H1 (cell line): ENCODE data around the gene ANKRD9. TPM values are rescaled to one million over a fixed set of nuclear protein-coding genes. Genes with fewer than 3 reads are reported as not detected.

Experiments
- CTCF ChIA-PET: fragments of 300-600 bp; sonication (Branson Sonifier 250); formaldehyde crosslinking; loops from one replicate; lab custom pipeline; 2021; ENCODE audit not compliant: partially characterized antibody; lab: Charles Lee
- POLR2A ChIA-PET: fragments of 300-600 bp; sonication (Branson Sonifier 250); formaldehyde crosslinking; loops from one replicate; lab custom pipeline; 2021; ENCODE audit warnings: inconsistent platforms; ENCODE audit not compliant: partially characterized antibody; lab: Charles Lee
- DNase-seq, 2 experiments: peaks; one replicate each; pipeline versions ENCODE4 v3.0.0 to v3.0.0-alpha.2; 2010 to 2022; ENCODE audit warnings: low spot score in 2 of 2, low read depth in 1 of 2, mixed read lengths in 1 of 2
- FAIRE-seq: peaks from 2 replicates; lab custom pipeline; 2011; peaks lifted over from hg19 to GRCh38; lab: Jason Lieb, UNC
- H2AFZ ChIP-seq: 2 replicates; pipeline ENCODE4 v1.8.1; 2012; ENCODE audit warnings: low read length, inconsistent platforms
- H2AK5ac ChIP-seq: 2 replicates; pipeline ENCODE4 v1.6.1; 2013; ENCODE audit warnings: low read depth, low read length
- H2BK120ac ChIP-seq: replicated peaks from 2 replicates; pipeline ENCODE3; 2013; ENCODE audit warnings: low read depth, low read length, inconsistent platforms
- H2BK12ac ChIP-seq: 2 replicates; pipeline ENCODE4 v1.6.1; 2013; ENCODE audit warnings: low read depth, low read length
- H2BK15ac ChIP-seq: 2 replicates; pipeline ENCODE4 v1.6.1; 2013; ENCODE audit warnings: low read length
- H2BK20ac ChIP-seq: 2 replicates; pipeline ENCODE4 v1.6.1; 2013; ENCODE audit warnings: low read length
- H2BK5ac ChIP-seq: 2 replicates; pipeline ENCODE4 v1.6.1; 2013; ENCODE audit warnings: low read depth, low read length
- H3K14ac ChIP-seq: 2 replicates; pipeline ENCODE4 v1.6.1; 2013; ENCODE audit warnings: inconsistent platforms; ENCODE audit not compliant: insufficient read length
- H3K18ac ChIP-seq: 2 replicates; pipeline ENCODE4 v1.6.1; 2013; ENCODE audit warnings: low read length; ENCODE audit errors: extremely low read depth
- H3K23ac ChIP-seq: 2 replicates; pipeline ENCODE4 v1.6.1; 2013; ENCODE audit warnings: inconsistent platforms; ENCODE audit not compliant: insufficient read length
- H3K23me2 ChIP-seq: 2 replicates; pipeline ENCODE4 v1.6.1; 2013; ENCODE audit warnings: low read depth, low read length
- H3K27ac ChIP-seq: 2 replicates; pipeline ENCODE4 v1.6.1; 2011; ENCODE audit warnings: low read depth, low read length, inconsistent platforms
- H3K27me3 ChIP-seq, 4 experiments: replicated peaks in 1 of 4; 1 replicate in 1 of 4; 2 replicates in 3 of 4; pipeline versions ENCODE4 v1.6.1 to v1.8.1; 2011 to 2013; ENCODE audit warnings: low read length in 3 of 4, mild to moderate bottlenecking in 3 of 4, inconsistent platforms in 2 of 4, mixed read lengths in 2 of 4, moderate library complexity in 1 of 4; ENCODE audit not compliant: control insufficient read depth in 3 of 4, insufficient read depth in 3 of 4; ENCODE audit errors: extremely low read depth in 1 of 4
- H3K36me3 ChIP-seq, 4 experiments: 2 replicates each; pipeline versions ENCODE4 v1.6.1 to v1.8.1; 2011 to 2013; ENCODE audit warnings: mild to moderate bottlenecking in 4 of 4, low read length in 3 of 4, moderate library complexity in 2 of 4, control low read depth in 1 of 4, inconsistent platforms in 1 of 4; ENCODE audit not compliant: insufficient read depth in 4 of 4, control insufficient read depth in 2 of 4
- H3K4ac ChIP-seq: replicated peaks from 2 replicates; pipeline ENCODE3; 2013; ENCODE audit warnings: low read length, low read depth, mixed read lengths, inconsistent platforms; ENCODE audit not compliant: insufficient read length
- H3K4me1 ChIP-seq, 4 experiments: replicated peaks in 1 of 4; 1 replicate in 1 of 4; 2 replicates in 3 of 4; pipeline versions ENCODE4 v1.6.1 to v1.8.1; 2011 to 2013; ENCODE audit warnings: low read length in 3 of 4, inconsistent platforms in 2 of 4, mixed read lengths in 1 of 4; ENCODE audit not compliant: insufficient read depth in 4 of 4, control insufficient read depth in 3 of 4
- H3K4me2 ChIP-seq, 2 experiments: 2 replicates each; pipeline versions ENCODE4 v1.6.1 to v1.8.1; 2011 to 2013; ENCODE audit warnings: low read depth in 2 of 2, low read length in 2 of 2, control low read depth in 1 of 2, inconsistent platforms in 1 of 2, mild to moderate bottlenecking in 1 of 2; ENCODE audit not compliant: insufficient read depth in 1 of 2
- H3K4me3 ChIP-seq, 4 experiments: fragments of 200-600, 300-600 bp in 1 of 4; sonication (generic), shearing (Covaris generic), sonication (Bioruptor Twin) in 1 of 4; 2 replicates each; pipeline versions ENCODE4 v1.5.1 to v1.8.1; 2011 to 2016; ENCODE audit warnings: low read length in 4 of 4, low read depth in 3 of 4, control low read depth in 2 of 4, inconsistent platforms in 2 of 4, mild to moderate bottlenecking in 2 of 4, mixed read lengths in 1 of 4, moderate library complexity in 1 of 4; ENCODE audit not compliant: insufficient read depth in 2 of 4; ENCODE audit errors: extremely low read depth in 1 of 4
- H3K56ac ChIP-seq: replicated peaks from 2 replicates; pipeline ENCODE3; 2013; ENCODE audit warnings: low read depth, mild to moderate bottlenecking, mixed read lengths, low read length, inconsistent platforms; ENCODE audit not compliant: insufficient read length
- H3K79me1 ChIP-seq: 2 replicates; pipeline ENCODE4 v1.6.1; 2013; ENCODE audit warnings: low read depth, low read length, control low read depth
- H3K79me2 ChIP-seq, 2 experiments: 2 replicates each; pipeline versions ENCODE4 v1.6.1 to v1.8.1; 2012 to 2013; ENCODE audit warnings: low read length in 2 of 2, mild to moderate bottlenecking in 2 of 2, inconsistent platforms in 1 of 2; ENCODE audit not compliant: insufficient read depth in 2 of 2, control insufficient read depth in 1 of 2
- H3K9ac ChIP-seq, 4 experiments: replicated peaks in 1 of 4; 1 replicate in 1 of 4; 2 replicates in 3 of 4; pipeline versions ENCODE4 v1.6.1 to v1.8.1; 2011 to 2013; ENCODE audit warnings: low read depth in 3 of 4, low read length in 3 of 4, control low read depth in 2 of 4, mild to moderate bottlenecking in 2 of 4, moderate library complexity in 2 of 4, inconsistent platforms in 1 of 4; ENCODE audit errors: extremely low read depth in 1 of 4
- H3K9me3 ChIP-seq, 2 experiments: 2 replicates each; pipeline versions ENCODE4 v1.6.1 to v1.8.1; 2012 to 2013; ENCODE audit warnings: mild to moderate bottlenecking in 2 of 2, moderate library complexity in 2 of 2, control low read depth in 1 of 2, inconsistent platforms in 1 of 2, low read depth in 1 of 2, low read length in 1 of 2, mixed read lengths in 1 of 2; ENCODE audit not compliant: insufficient read depth in 2 of 2
- H4K20me1 ChIP-seq, 2 experiments: replicated peaks in 1 of 2; 2 replicates each; pipeline versions ENCODE3 to v1.8.1; 2011 to 2013; ENCODE audit warnings: inconsistent platforms in 2 of 2, low read length in 2 of 2, mild to moderate bottlenecking in 1 of 2; ENCODE audit not compliant: insufficient read depth in 2 of 2, control insufficient read depth in 1 of 2
- H4K5ac ChIP-seq: 2 replicates; pipeline ENCODE4 v1.6.1; 2013; ENCODE audit warnings: low read length, low read depth, mixed read lengths, inconsistent platforms; ENCODE audit not compliant: insufficient read length
- H4K8ac ChIP-seq: 2 replicates; pipeline ENCODE4 v1.8.0; 2013; ENCODE audit warnings: mild to moderate bottlenecking, moderate library complexity, low read length, inconsistent platforms; ENCODE audit not compliant: insufficient read depth; ENCODE audit errors: extremely low read depth
- H4K91ac ChIP-seq: replicated peaks from 2 replicates; pipeline ENCODE3; 2013; ENCODE audit warnings: low read length, mixed read lengths, inconsistent platforms; ENCODE audit not compliant: insufficient read length
- ASH2L ChIP-seq: fragments of 200-600, 300-600 bp; sonication (generic); IDR thresholded peaks from one replicate; pipeline ENCODE4 v1.7.1; 2017; ENCODE audit warnings: low read length
- GTF2F1 ChIP-seq: IDR thresholded peaks from 2 replicates; pipeline ENCODE4 v1.6.1; 2012; ENCODE audit warnings: low read depth, low read length, improper control_type of control experiment, borderline replicate concordance
- SP4 ChIP-seq: IDR thresholded peaks from 2 replicates; pipeline ENCODE4 v1.6.1; 2012; ENCODE audit warnings: low read length, inconsistent platforms
- SUZ12 ChIP-seq: fragments of 200-600 bp; sonication (generic); IDR thresholded peaks from 2 replicates; pipeline ENCODE4 v1.6.1; 2012; ENCODE audit warnings: mild to moderate bottlenecking, inconsistent platforms, low read length, moderate library complexity, mixed read lengths
- TAF7 ChIP-seq: optimal IDR thresholded peaks from 2 replicates; pipeline ENCODE3; 2011; ENCODE audit warnings: low read depth, mild to moderate bottlenecking, inconsistent platforms, low read length, moderate library complexity, borderline replicate concordance
- YY1 ChIP-seq: IDR thresholded peaks from 2 replicates; pipeline ENCODE4 v1.6.1; 2011; ENCODE audit warnings: low read depth, mild to moderate bottlenecking, low read length
- WGBS, 2 experiments: shearing (Covaris generic) in 1 of 2; methylation state at CpG; one replicate each; pipeline versions ENCODE4 v1.1.6 to v1.1.7; 2013 to 2015; ENCODE audit warnings: low lambda C conversion rate in 2 of 2, mixed read lengths in 2 of 2, inconsistent platforms in 1 of 2, low coverage in 1 of 2, missing lambda C conversion rate in 1 of 2; ENCODE audit not compliant: insufficient replicate concordance in 2 of 2, insufficient coverage in 1 of 2, insufficient read length in 1 of 2; ENCODE audit errors: extremely low coverage in 1 of 2, missing lambda C conversion rate in 1 of 2; 5-methylcytosine and 5-hydroxymethylcytosine counted together
- polyA plus RNA-seq, 7 experiments: library from polyadenylated mRNA; depleted of rRNA in 3 of 7; stranded (reverse) in 5 of 7; unstranded in 2 of 7; fragments of >200 nt in 5 of 7; fragments of 200-250 nt in 2 of 7; gene quantifications; 1 replicate in 5 of 7; 2 replicates in 1 of 7; 4 replicates in 1 of 7; pipeline versions ENCODE4 v1.2.1 to v1.2.3, GENCODE V29; 2011 to 2013; ENCODE audit warnings: missing spikeins in 2 of 7, mixed read lengths in 2 of 7
- total RNA-seq: library from RNA; stranded (reverse); fragmentation: NEBNext Ultra II Directional; extraction: Animal tissue kit (Norgen Biotek cat#: 25700); gene quantifications from 2 replicates; pipeline ENCODE4 v1.2.1, GENCODE V29; 2021
- TF ChIP-seq, protein P1 (sequence below), 3 experiments: IDR thresholded peaks; 1 replicate in 2 of 3; 2 replicates in 1 of 3; pipeline versions ENCODE4 v1.5.1 to v1.6.1; 2011; ENCODE audit warnings: low read length in 3 of 3, mild to moderate bottlenecking in 3 of 3, inconsistent platforms in 2 of 3, low read depth in 1 of 3, moderate library complexity in 1 of 3; ENCODE audit not compliant: insufficient read depth in 1 of 3; ENCODE audit errors: control extremely low read depth in 1 of 3
- TF ChIP-seq, protein P2 (sequence below): IDR thresholded peaks from 2 replicates; pipeline ENCODE4 v1.6.1; 2012; ENCODE audit warnings: inconsistent platforms

The ANKRD9 gene
- total and polyA plus RNA-seq, 2 of the 8 experiments (the other 6 are each of a cell fraction or from before 2014, with no cell fraction given) = 37.0 to 41.8 TPM

DNA sequence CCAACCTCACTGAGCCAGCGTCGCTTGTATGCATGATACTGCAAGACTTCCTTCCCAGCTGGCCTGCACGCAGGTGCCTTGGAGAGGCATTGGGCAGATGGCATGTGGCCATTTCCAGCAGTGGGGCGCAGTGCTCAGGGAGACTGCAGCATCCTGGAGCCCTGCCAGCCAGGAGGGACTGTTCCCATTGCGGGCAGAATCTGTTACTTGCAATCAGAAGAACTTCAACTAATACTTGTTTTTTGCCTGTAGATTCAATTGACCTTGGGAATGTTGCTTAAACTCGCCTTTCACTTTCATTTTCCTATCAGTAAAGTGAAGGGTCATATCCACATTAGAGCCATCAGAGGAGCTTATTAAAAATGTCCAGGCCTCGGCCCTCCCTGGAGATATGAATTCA is 29.8 kb downstream of the ANKRD9 start:
- Histone ChIP-seq H3K56ac (no peak overlapping the region), H2BK12ac (no peak overlapping the region), H4K8ac (no peak overlapping the region), H3K27me3 (no peaks in the 10 kb centered on the region), H2AFZ (no peak overlapping the region), H3K14ac (no peak overlapping the region), H2BK120ac (no peak overlapping the region), H3K79me1 (no peaks in the 10 kb centered on the region), H3K27ac (no peak overlapping the region), H3K4me3 (no peak overlapping the region), H4K5ac (no peak overlapping the region), H4K20me1 (peaks cover 0 to 3% of the 10 kb centered on the region in 2 experiments), H3K9ac (no peak overlapping the region), H3K4me1 (no peaks in the 10 kb centered on the region), H2BK5ac (no peak overlapping the region), H4K91ac (no peak overlapping the region), H2BK15ac (no peak overlapping the region), H3K23me2 (no peaks in the 10 kb centered on the region), H3K36me3 (no peaks in the 10 kb centered on the region), H3K23ac (no peak overlapping the region), H3K79me2 (no peaks in the 10 kb centered on the region), H3K4me2 (no peak overlapping the region), H2AK5ac (no peak overlapping the region)
- ChIA-PET CTCF (no interaction called here), POLR2A (no interaction called here)
- FAIRE-seq (no peak), DNase-seq (no peak)
- WGBS, 2 experiments = 92% methylated on average over 7 of the region's 7 CpGs; no CpG with 5 or more reads in 1 of the 2 experiments
- no peak for TF ChIP-seq GTF2F1
- TF ChIP-seq SP4 = no peak
- TF ChIP-seq ASH2L = no peak
- TF ChIP-seq TAF7 = no peak
- TF ChIP-seq, protein P1, sequence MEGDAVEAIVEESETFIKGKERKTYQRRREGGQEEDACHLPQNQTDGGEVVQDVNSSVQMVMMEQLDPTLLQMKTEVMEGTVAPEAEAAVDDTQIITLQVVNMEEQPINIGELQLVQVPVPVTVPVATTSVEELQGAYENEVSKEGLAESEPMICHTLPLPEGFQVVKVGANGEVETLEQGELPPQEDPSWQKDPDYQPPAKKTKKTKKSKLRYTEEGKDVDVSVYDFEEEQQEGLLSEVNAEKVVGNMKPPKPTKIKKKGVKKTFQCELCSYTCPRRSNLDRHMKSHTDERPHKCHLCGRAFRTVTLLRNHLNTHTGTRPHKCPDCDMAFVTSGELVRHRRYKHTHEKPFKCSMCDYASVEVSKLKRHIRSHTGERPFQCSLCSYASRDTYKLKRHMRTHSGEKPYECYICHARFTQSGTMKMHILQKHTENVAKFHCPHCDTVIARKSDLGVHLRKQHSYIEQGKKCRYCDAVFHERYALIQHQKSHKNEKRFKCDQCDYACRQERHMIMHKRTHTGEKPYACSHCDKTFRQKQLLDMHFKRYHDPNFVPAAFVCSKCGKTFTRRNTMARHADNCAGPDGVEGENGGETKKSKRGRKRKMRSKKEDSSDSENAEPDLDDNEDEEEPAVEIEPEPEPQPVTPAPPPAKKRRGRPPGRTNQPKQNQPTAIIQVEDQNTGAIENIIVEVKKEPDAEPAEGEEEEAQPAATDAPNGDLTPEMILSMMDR (IDR thresholded peaks at IDR 0.05; ENCODE audit: control extremely low read depth in 1 of 3, insufficient read depth in 1 of 3, low read depth in 1 of 3, low read length in 3 of 3) = no peak
- TF ChIP-seq, protein P2, sequence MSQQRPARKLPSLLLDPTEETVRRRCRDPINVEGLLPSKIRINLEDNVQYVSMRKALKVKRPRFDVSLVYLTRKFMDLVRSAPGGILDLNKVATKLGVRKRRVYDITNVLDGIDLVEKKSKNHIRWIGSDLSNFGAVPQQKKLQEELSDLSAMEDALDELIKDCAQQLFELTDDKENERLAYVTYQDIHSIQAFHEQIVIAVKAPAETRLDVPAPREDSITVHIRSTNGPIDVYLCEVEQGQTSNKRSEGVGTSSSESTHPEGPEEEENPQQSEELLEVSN = no peak
- no peak for TF ChIP-seq YY1
- TF ChIP-seq SUZ12 = no peak
- TF ChIP-seq, all 59 proteins: peak for 0
- no peaks in the 10 kb centered on the region for H3K9me3 ChIP-seq
- H3K4ac ChIP-seq = no peak overlapping the region
- H3K18ac ChIP-seq = no peak overlapping the region
- H2BK20ac ChIP-seq = no peak overlapping the region
